RWPE1 (cell line): Measurements from ENCODE around the gene FN3KRP.

Experiments used
- CTCF ChIA-PET: fragments of 350-600 bp; sonication (Branson Sonifier 250); formaldehyde crosslinking; extraction: SDS; loops from one replicate; lab custom pipeline; 2021; lab: Yijun Ruan, JAX
- POLR2A ChIA-PET: fragments of 400-600 bp; formaldehyde crosslinking; extraction: SDS; loops from one replicate; lab custom pipeline; 2020; ENCODE audit warnings: antibody characterized with exemption; ENCODE audit not compliant: low non-redundant PET; lab: Yijun Ruan, JAX
- DNase-seq: peaks from one replicate; pipeline ENCODE4 v3.0.0; 2012; ENCODE audit warnings: low spot score
- H3K27ac ChIP-seq: fragments of 450-650 bp; 2 replicates; pipeline ENCODE4 v1.5.1; 2017
- CTCF ChIP-seq: fragments of 450-650 bp; conservative IDR thresholded peaks from 2 replicates; pipeline ENCODE4 v1.5.1; 2017; ENCODE audit warnings: low read depth, mild to moderate bottlenecking

Gene FN3KRP

GRCh38 chr17:82710499-82711232, 5.8 kb upstream of the FN3KRP start:
- ChIA-PET CTCF (interaction anchor here (0.6 kb wide), 1 partner anchor 27 kb away, joined by 3 read pairs; no protein-coding TSS in a partner anchor), POLR2A (no interaction called here)
- no peak for DNase-seq
- TF ChIP-seq CTCF, result no peak
- no peak overlapping the region for H3K27ac ChIP-seq

- CTCF ChIA-PET, result no interaction called here
Measured at GRCh38 chr17:82713071-82713723, 3.3 kb upstream of the FN3KRP start.

GRCh38 chr17:82718986-82719685, 2.6 kb downstream of the FN3KRP start:
- ChIA-PET POLR2A (interaction anchor here (0.6 kb wide), 1 partner anchor 30 kb away, joined by 3 read pairs; no protein-coding TSS in a partner anchor), CTCF (interaction anchor here (0.5 kb wide), 1 partner anchor 596 kb away, joined by 3 read pairs; no protein-coding TSS in a partner anchor)
- DNase-seq, result no peak
- no peak overlapping the region for H3K27ac ChIP-seq
- TF ChIP-seq CTCF, result no peak

More at GRCh38 chr17:82713071-82713723, 3.3 kb upstream of the FN3KRP start:
- POLR2A ChIA-PET, result no interaction called here
- no peak for TF ChIP-seq CTCF
- DNase-seq, result no peak
- no peak overlapping the region for H3K27ac ChIP-seq

GRCh38 chr17:82720204-82720603, 3.7 kb downstream of the FN3KRP start:
- TF ChIP-seq CTCF, result no peak
- ChIA-PET CTCF (no interaction called here), POLR2A (no interaction called here)
- H3K27ac ChIP-seq, result peak overlapping the region; percentile 11; the same call in 1 of the 2 replicates
- no peak for DNase-seq

- ChIA-PET CTCF (interaction anchor here (0.6 kb wide), 1 partner anchor 20 kb away, joined by 3 read pairs; no protein-coding TSS in a partner anchor), POLR2A (no interaction called here)
- no peak for DNase-seq
- peak overlapping the region; percentile 9; the same call in 1 of the 2 replicates for H3K27ac ChIP-seq
- no peak for TF ChIP-seq CTCF
Measured at GRCh38 chr17:82722341-82723013, 6.0 kb downstream of the FN3KRP start.
